Body of pancreas (tissue), 4 donors: ENCODE results near the gene ADGRF3.

Experiments
- POLR2A ChIP-seq, 3 donors: fragments of 450-650 bp; IDR thresholded peaks; one replicate each; pipeline ENCODE4 v1.6.1; 2016; ENCODE audit warnings: antibody characterized with exemption in 3 of 3, mild to moderate bottlenecking in 2 of 3
- TF ChIP-seq, protein P1 (sequence below), 7 experiments: fragments of 450-650 bp in 4 of 7; fragments of 200-600 bp in 3 of 7; sonication (generic) in 3 of 7; IDR thresholded peaks; one replicate each; pipeline ENCODE4 v1.5.1; 2016 to 2019; ENCODE audit warnings: antibody characterized with exemption in 7 of 7

DNA sequence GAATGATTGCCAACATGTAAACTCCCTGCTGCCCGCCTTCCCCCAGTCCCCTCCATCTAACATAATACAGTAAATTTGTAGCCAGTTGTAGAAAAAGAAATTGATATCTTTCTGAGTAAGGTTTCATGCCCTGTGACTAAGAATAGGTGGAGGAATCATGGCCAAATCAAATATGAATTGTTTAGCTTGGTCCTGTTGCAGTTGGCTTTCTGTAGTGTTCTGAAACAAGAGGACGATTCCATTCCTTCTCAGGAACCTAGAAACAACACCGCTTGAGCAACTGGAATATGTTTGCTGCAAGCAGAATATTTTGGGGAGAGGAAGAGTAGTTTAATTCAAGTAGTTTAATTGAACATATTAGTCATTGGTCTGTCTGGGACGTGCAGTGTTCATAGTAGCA is 48.1 kb upstream of the ADGRF3 start:
- TF ChIP-seq, protein P1, sequence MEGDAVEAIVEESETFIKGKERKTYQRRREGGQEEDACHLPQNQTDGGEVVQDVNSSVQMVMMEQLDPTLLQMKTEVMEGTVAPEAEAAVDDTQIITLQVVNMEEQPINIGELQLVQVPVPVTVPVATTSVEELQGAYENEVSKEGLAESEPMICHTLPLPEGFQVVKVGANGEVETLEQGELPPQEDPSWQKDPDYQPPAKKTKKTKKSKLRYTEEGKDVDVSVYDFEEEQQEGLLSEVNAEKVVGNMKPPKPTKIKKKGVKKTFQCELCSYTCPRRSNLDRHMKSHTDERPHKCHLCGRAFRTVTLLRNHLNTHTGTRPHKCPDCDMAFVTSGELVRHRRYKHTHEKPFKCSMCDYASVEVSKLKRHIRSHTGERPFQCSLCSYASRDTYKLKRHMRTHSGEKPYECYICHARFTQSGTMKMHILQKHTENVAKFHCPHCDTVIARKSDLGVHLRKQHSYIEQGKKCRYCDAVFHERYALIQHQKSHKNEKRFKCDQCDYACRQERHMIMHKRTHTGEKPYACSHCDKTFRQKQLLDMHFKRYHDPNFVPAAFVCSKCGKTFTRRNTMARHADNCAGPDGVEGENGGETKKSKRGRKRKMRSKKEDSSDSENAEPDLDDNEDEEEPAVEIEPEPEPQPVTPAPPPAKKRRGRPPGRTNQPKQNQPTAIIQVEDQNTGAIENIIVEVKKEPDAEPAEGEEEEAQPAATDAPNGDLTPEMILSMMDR (IDR thresholded peaks at IDR 0.05), result no peak
- no peak for TF ChIP-seq POLR2A (IDR thresholded peaks at IDR 0.05)
